GM21381 (cell line): ENCODE data around the gene NFIC.

ENCODE experiments used
- ATAC-seq: cut with Tn5 transposase; IDR thresholded peaks from one replicate; pipeline ENCODE4 v1.9.1; 2021; ENCODE audit warnings: mild to moderate bottlenecking, moderate library complexity; ENCODE audit not compliant: unreplicated experiment

Gene NFIC

GRCh38 chr19:3481241-3482090, 115.1 kb downstream of the NFIC start:
- no peak for ATAC-seq

- no peak for ATAC-seq
These were observed 116.3 kb downstream of the NFIC start for GRCh38 chr19:3482507-3483225.

GRCh38 chr19:3483226-3483628, 116.8 kb downstream of the NFIC start, which contains the start of gene SMIM44:
Gene SMIM44 (minus strand): TSS chr19:3483441. CDS start chr19:3483403, 38 bp downstream.
- no peak for ATAC-seq

- ATAC-seq = no peak
These were observed 125.2 kb downstream of the NFIC start for GRCh38 chr19:3491396-3492119.

- no peak for ATAC-seq
These were observed 125.9 kb downstream of the NFIC start for GRCh38 chr19:3492131-3492839.

GRCh38 chr19:3492919-3493318, 126.5 kb downstream of the NFIC start:
- no peak for ATAC-seq

- ATAC-seq = no peak
These were observed 127.3 kb downstream of the NFIC start for GRCh38 chr19:3493651-3494050.

GRCh38 chr19:3494051-3494450, 127.7 kb downstream of the NFIC start:
- ATAC-seq = no peak

- no peak for ATAC-seq
These were observed 128.2 kb downstream of the NFIC start for GRCh38 chr19:3494559-3494958.

- ATAC-seq = no peak
These were observed 130.2 kb downstream of the NFIC start for GRCh38 chr19:3496392-3497273.

GRCh38 chr19:3497757-3498520, 131.6 kb downstream of the NFIC start:
- ATAC-seq = no peak

GRCh38 chr19:3499738-3500428, 133.5 kb downstream of the NFIC start:
- ATAC-seq = no peak

- ATAC-seq = peak; percentile 86
These were observed 134.2 kb downstream of the NFIC start, which contains the start of gene DOHH for GRCh38 chr19:3500429-3501101. Gene DOHH (minus strand): TSS chr19:3500674. CDS start chr19:3496814, 3,860 bp downstream.

GRCh38 chr19:3501780-3502179, 135.4 kb downstream of the NFIC start:
- ATAC-seq = no peak

- no peak for ATAC-seq
These were observed 136.7 kb downstream of the NFIC start for GRCh38 chr19:3503036-3503572.

- no peak for ATAC-seq
These were observed 138.4 kb downstream of the NFIC start for GRCh38 chr19:3504735-3505134.

- ATAC-seq = peak; percentile 88
These were observed 139.4 kb downstream of the NFIC start, which contains the start of gene FZR1 for GRCh38 chr19:3505598-3506383. Gene FZR1 (plus strand): TSS chr19:3506311. CDS start chr19:3522990, 16,679 bp downstream.
